ENCODE data around the gene C19orf12. TPM values are rescaled to one million over a fixed set of nuclear protein-coding genes. Genes with fewer than 3 reads are reported as not detected.

Gene C19orf12
- total RNA-seq, 1 experiment from 2014 or later, result 17.5 TPM

DNA sequence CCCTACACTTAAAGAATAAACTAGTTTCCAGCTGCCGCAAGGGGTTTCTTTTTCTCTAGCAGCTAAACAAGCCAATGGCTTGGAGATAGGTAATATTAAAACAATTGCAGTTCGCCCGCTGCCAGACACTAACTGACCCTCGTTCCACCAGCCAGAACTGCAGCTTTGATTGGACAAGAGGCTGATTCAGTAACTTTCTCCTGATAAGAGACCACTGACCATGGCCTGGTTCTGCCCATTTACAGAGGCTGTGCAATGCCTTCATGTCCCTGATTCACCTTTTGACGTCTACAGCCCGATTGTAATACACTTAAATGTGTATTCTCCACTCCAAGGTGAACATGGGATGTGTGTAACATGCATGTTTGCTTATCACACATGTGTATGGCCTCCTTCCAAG, 12.8 kb upstream of the C19orf12 start:
- Histone ChIP-seq H3K79me2 (ENCODE audit: insufficient read depth, low read length) (no peaks in the 10 kb centered on the region), H3K4me2 (ENCODE audit: insufficient read depth, insufficient read length, low read length) (no peak overlapping the region), H4K91ac (ENCODE audit: insufficient read length, low read depth, low read length) (no peak overlapping the region), H3K4ac (ENCODE audit: low read depth, low read length) (no peak overlapping the region), H2BK15ac (ENCODE audit: low read depth, low read length) (no peak overlapping the region), H3K18ac (ENCODE audit: insufficient read length, low read depth, low read length) (no peak overlapping the region), H3K79me1 (ENCODE audit: insufficient read depth, low read depth, low read length, poor library complexity, severe bottlenecking) (no peaks in the 10 kb centered on the region), H3K9me3 (ENCODE audit: control insufficient read depth, low read depth, low read length) (no peaks in the 10 kb centered on the region), H4K8ac (replicated peaks; ENCODE audit: insufficient read length, low read depth, low read length) (no peak overlapping the region), H3K4me1 (ENCODE audit: insufficient read depth, low read length) (no peaks in the 10 kb centered on the region), H3K56ac (ENCODE audit: insufficient read length, low read depth, low read length) (no peak overlapping the region), H4K20me1 (ENCODE audit: control insufficient read depth, insufficient read depth, insufficient read length) (no peaks in the 10 kb centered on the region), H3K23ac (ENCODE audit: insufficient read length, low read depth, low read length) (no peak overlapping the region), H3K27ac (ENCODE audit: insufficient read length, low read depth, low read length) (no peak overlapping the region), H3K27me3 (ENCODE audit: insufficient read depth, low read length) (no peaks in the 10 kb centered on the region; the same call in 1 of the 2 replicates), H3K9ac (ENCODE audit: extremely low read depth, insufficient read length, low read length) (no peak overlapping the region), H4K5ac (ENCODE audit: insufficient read length, low read depth, low read length) (no peak overlapping the region), H2AFZ (ENCODE audit: low read length) (no peak overlapping the region), H2AK5ac (ENCODE audit: insufficient read length, low read length) (no peak overlapping the region), H3T11ph (ENCODE audit: low read length) (no peak overlapping the region), H2BK5ac (ENCODE audit: insufficient read length, low read length) (no peak overlapping the region), H3K14ac (ENCODE audit: insufficient read depth, low read length) (no peak overlapping the region), H2BK120ac (ENCODE audit: low read depth, low read length, poor library complexity, severe bottlenecking) (no peak overlapping the region), H2BK20ac (ENCODE audit: low read depth, low read length, poor library complexity, severe bottlenecking) (no peak overlapping the region), H2BK12ac (ENCODE audit: insufficient read length, low read depth, low read length) (no peak overlapping the region), H3K23me2 (ENCODE audit: insufficient read length, low read depth, low read length, poor library complexity, severe bottlenecking) (no peaks in the 10 kb centered on the region)
- peaks cover 40% of the 10 kb centered on the region for H3K27me3 Mint-ChIP-seq (ENCODE audit: low read depth)
- WGBS (ENCODE audit: extremely low coverage, insufficient read length, low lambda C conversion rate), result no CpG with 5 or more reads among the region's 6 CpGs
- H3K27ac Mint-ChIP-seq, result no peak overlapping the region
- H3K4me3 Mint-ChIP-seq, result no peak overlapping the region
- H3K36me3 Mint-ChIP-seq (ENCODE audit: insufficient read depth in 1 of 3, low read depth in 3 of 3), result no peaks in the 10 kb centered on the region
- TF ChIP-seq, protein P1, sequence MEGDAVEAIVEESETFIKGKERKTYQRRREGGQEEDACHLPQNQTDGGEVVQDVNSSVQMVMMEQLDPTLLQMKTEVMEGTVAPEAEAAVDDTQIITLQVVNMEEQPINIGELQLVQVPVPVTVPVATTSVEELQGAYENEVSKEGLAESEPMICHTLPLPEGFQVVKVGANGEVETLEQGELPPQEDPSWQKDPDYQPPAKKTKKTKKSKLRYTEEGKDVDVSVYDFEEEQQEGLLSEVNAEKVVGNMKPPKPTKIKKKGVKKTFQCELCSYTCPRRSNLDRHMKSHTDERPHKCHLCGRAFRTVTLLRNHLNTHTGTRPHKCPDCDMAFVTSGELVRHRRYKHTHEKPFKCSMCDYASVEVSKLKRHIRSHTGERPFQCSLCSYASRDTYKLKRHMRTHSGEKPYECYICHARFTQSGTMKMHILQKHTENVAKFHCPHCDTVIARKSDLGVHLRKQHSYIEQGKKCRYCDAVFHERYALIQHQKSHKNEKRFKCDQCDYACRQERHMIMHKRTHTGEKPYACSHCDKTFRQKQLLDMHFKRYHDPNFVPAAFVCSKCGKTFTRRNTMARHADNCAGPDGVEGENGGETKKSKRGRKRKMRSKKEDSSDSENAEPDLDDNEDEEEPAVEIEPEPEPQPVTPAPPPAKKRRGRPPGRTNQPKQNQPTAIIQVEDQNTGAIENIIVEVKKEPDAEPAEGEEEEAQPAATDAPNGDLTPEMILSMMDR (conservative IDR thresholded peaks at IDR 0.05), result no peak
- H3K4me1 Mint-ChIP-seq, result peaks cover 12 to 16% of the 10 kb centered on the region in 2 experiments
- no peak for DNase-seq
- no peaks in the 10 kb centered on the region for H3K9me3 Mint-ChIP-seq
